AG20443 (cell line): ENCODE measurements around the gene FXYD4.
"Not testable (repeated sequence)": the region's sequence is repeated elsewhere in the genome, so short reads cannot be mapped to it uniquely, and the experiment has no call there.

ENCODE experiments used
- DNase-seq: peaks from one replicate; pipeline ENCODE4 v3.0.0; 2012; ENCODE audit warnings: low spot score, mixed read lengths

The FXYD4 gene

GRCh38 chr10:43371418-43371817 is at the start of gene FXYD4:
TSS of gene FXYD4 (plus strand) at chr10:43371636. CDS start at chr10:43373747, 2,111 bp downstream.
- DNase-seq: no peak

- peak; percentile 10 for DNase-seq
Measured at GRCh38 chr10:43322331-43322730, 49.1 kb upstream of the FXYD4 start.

GRCh38 chr10:43322769-43323168 is 48.7 kb upstream of the FXYD4 start:
- DNase-seq: peak; percentile 79

- DNase-seq: peak; percentile 10
Measured at GRCh38 chr10:43323245-43323644, 48.2 kb upstream of the FXYD4 start.

GRCh38 chr10:43324876-43325275 is 46.6 kb upstream of the FXYD4 start:
- no peak for DNase-seq

- no peak for DNase-seq
Measured at GRCh38 chr10:43327171-43327570, 44.3 kb upstream of the FXYD4 start.

- DNase-seq: no peak
Measured at GRCh38 chr10:43327986-43328385, 43.5 kb upstream of the FXYD4 start.

- not testable (repeated sequence) for DNase-seq
Measured at GRCh38 chr10:43328810-43329209, 42.6 kb upstream of the FXYD4 start.

GRCh38 chr10:43329246-43329885 is 42.1 kb upstream of the FXYD4 start:
- DNase-seq: not testable (repeated sequence)

- not testable (repeated sequence) for DNase-seq
Measured at GRCh38 chr10:43330049-43330823, 41.2 kb upstream of the FXYD4 start.

- not testable (repeated sequence) for DNase-seq
Measured at GRCh38 chr10:43330824-43331127, 40.7 kb upstream of the FXYD4 start.

- DNase-seq: no peak
Measured at GRCh38 chr10:43333653-43334052, 37.8 kb upstream of the FXYD4 start.

- no peak for DNase-seq
Measured at GRCh38 chr10:43336061-43336460, 35.4 kb upstream of the FXYD4 start.

- DNase-seq: no peak
Measured at GRCh38 chr10:43336641-43337318, 34.7 kb upstream of the FXYD4 start.

- DNase-seq: not testable (repeated sequence)
Measured at GRCh38 chr10:43337536-43337935, 33.9 kb upstream of the FXYD4 start.

- DNase-seq: no peak
Measured at GRCh38 chr10:43338117-43338516, 33.3 kb upstream of the FXYD4 start.

GRCh38 chr10:43339136-43339535 is 32.3 kb upstream of the FXYD4 start:
- DNase-seq: no peak

- no peak for DNase-seq
Measured at GRCh38 chr10:43340101-43340500, 31.3 kb upstream of the FXYD4 start.

- no peak for DNase-seq
Measured at GRCh38 chr10:43340619-43341018, 30.8 kb upstream of the FXYD4 start.

- no peak for DNase-seq
Measured at GRCh38 chr10:43341450-43341849, 30.0 kb upstream of the FXYD4 start.

GRCh38 chr10:43342279-43343125 is 28.9 kb upstream of the FXYD4 start:
- no peak for DNase-seq

GRCh38 chr10:43343126-43343525 is 28.3 kb upstream of the FXYD4 start:
- no peak for DNase-seq
